ENCODE data around the gene TM9SF1.

GRCh38 chr14:24162093-24162492 is 33.1 kb downstream of the TM9SF1 start:
- TF ChIP-seq CTCF (conservative IDR thresholded peaks at IDR 0.05; ENCODE audit: low read depth, low read length) = no peak
- no peak for TF ChIP-seq EZH2 (IDR thresholded peaks at IDR 0.05; ENCODE audit: borderline replicate concordance, low read depth, low read length, poor library complexity, severe bottlenecking)
